ENCODE data around the gene SOS2.

GRCh38 chr14:50260511-50260910, 29.1 kb upstream of the SOS2 start:
- peak; percentile 62 for TF ChIP-seq CTCF (IDR thresholded peaks at IDR 0.05; ENCODE audit: low read length)
- TF ChIP-seq EZH2 (IDR thresholded peaks at IDR 0.05; ENCODE audit: borderline replicate concordance, low read length), result no peak
